ENCODE measurements around the gene KLRF2. TPM values are rescaled to one million over a fixed set of nuclear protein-coding genes. Genes with fewer than 3 reads are reported as not detected.

The KLRF2 gene
- total and polyA plus RNA-seq, 4 donors, result not detected

DNA sequence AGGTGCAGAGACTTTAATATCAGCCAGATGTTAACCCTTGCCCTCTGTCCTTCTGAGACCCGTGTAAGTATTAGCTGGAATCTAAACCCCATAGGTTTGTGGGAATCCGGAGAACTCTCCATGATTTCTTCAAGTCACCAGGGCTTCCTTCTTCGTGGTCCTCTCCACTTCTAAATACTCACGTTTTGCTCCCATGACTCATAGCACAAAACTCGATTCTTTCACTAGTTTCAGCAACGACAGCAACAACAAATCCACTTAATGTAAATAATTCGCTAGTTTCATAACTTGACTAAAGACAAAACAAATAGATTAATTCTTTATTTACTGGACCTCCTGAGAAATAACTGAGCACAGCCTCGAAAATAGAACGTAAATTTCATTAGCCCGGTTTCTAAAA lies 55.3 kb downstream of the KLRF2 start:
- Histone ChIP-seq H3K4me1 (ENCODE audit: control insufficient read depth in 1 of 2, insufficient read depth in 2 of 2, low read length in 2 of 2) (no peaks in the 10 kb centered on the region), H3K9me3 (ENCODE audit: control insufficient read depth, low read length) (no peaks in the 10 kb centered on the region), H3K27me3 (ENCODE audit: control insufficient read depth in 1 of 2, insufficient read depth in 2 of 2, low read length in 1 of 2) (no peaks in the 10 kb centered on the region), H3K4me3 (ENCODE audit: low read length in 2 of 2) (no peak overlapping the region), H3K36me3 (ENCODE audit: control insufficient read depth in 1 of 2, insufficient read depth in 2 of 2, low read length in 1 of 2) (no peaks in the 10 kb centered on the region), H3K27ac (ENCODE audit: low read depth in 1 of 2, low read length in 2 of 2) (no peak overlapping the region)
- intact Hi-C loops (cut with DNase I), result no loop called here
- WGBS, 2 donors, result 65 to 69% methylated on average over 10 of the region's 10 CpGs
- no peak for DNase-seq
- ATAC-seq (ENCODE audit: low FRiP score), result no peak

DNA sequence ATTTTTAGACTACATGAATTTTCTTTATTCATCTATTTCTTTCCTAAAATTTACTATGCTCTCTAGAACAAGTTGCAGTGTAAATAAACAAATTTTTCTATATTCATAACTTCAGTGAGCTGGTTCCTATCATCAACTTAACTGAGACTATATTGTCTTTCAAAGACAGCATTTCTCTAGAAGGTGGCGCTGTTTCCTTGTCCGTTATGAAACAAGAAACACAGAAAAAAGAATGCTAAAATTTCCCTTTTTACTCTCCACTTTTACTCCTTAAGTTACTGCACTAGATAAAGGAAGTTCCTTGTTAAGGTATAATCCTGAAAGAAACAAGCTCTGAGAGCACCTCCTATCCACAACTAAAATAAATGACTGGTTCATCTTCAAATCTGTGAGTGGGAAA lies 59.1 kb downstream of the KLRF2 start:
- intact Hi-C loops (cut with DNase I), result no loop called here
- DNase-seq (no peak), ATAC-seq (ENCODE audit: low FRiP score) (no peak)
- no peaks in the 10 kb centered on the region for H3K36me3 ChIP-seq (ENCODE audit: control insufficient read depth in 1 of 2, insufficient read depth in 2 of 2, low read length in 1 of 2)
- 22 to 26% methylated on average over 2 of the region's 2 CpGs for WGBS, 2 donors
- H3K9me3 ChIP-seq (ENCODE audit: control insufficient read depth, low read length), result no peaks in the 10 kb centered on the region
- H3K27me3 ChIP-seq (ENCODE audit: control insufficient read depth in 1 of 2, insufficient read depth in 2 of 2, low read length in 1 of 2), result no peaks in the 10 kb centered on the region
- H3K4me3 ChIP-seq (ENCODE audit: low read length in 2 of 2), result no peak overlapping the region
- no peak overlapping the region for H3K27ac ChIP-seq (ENCODE audit: low read depth in 1 of 2, low read length in 2 of 2)
- no peaks in the 10 kb centered on the region for H3K4me1 ChIP-seq (ENCODE audit: control insufficient read depth in 1 of 2, insufficient read depth in 2 of 2, low read length in 2 of 2)

DNA sequence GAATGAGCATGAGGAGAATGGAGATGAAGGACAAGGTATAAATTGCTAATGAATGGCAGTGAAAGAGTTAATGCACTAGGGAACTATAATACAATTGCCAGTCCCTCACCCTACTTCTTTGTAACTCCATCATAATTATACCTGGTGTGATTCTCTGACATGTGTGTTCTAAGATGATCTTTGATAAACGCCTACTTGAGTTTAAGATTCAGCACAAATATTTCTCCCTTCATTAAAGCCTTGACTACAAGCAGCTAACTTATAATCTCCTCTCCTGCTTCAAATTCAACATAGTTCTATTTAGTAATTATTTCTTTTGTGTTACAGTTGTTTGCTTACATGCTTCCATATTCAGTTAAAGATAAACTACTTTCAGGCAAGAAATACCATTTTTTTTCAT lies 60.5 kb downstream of the KLRF2 start:
- intact Hi-C loops (cut with DNase I), result no loop called here
- Histone ChIP-seq H3K36me3 (ENCODE audit: control insufficient read depth in 1 of 2, insufficient read depth in 2 of 2, low read length in 1 of 2) (no peaks in the 10 kb centered on the region), H3K27me3 (ENCODE audit: control insufficient read depth in 1 of 2, insufficient read depth in 2 of 2, low read length in 1 of 2) (no peaks in the 10 kb centered on the region), H3K9me3 (ENCODE audit: control insufficient read depth, low read length) (no peaks in the 10 kb centered on the region), H3K4me3 (ENCODE audit: low read length in 2 of 2) (no peak overlapping the region), H3K4me1 (ENCODE audit: control insufficient read depth in 1 of 2, insufficient read depth in 2 of 2, low read length in 2 of 2) (no peaks in the 10 kb centered on the region), H3K27ac (ENCODE audit: low read depth in 1 of 2, low read length in 2 of 2) (no peak overlapping the region)
- WGBS, 2 donors, result 70 to 76% methylated on average over 1 of the region's 1 CpG
- ATAC-seq (ENCODE audit: low FRiP score) (no peak), DNase-seq (no peak)

- Histone ChIP-seq H3K9me3 (ENCODE audit: control insufficient read depth, low read length) (no peaks in the 10 kb centered on the region), H3K4me3 (ENCODE audit: low read length in 2 of 2) (no peak overlapping the region), H3K4me1 (ENCODE audit: control insufficient read depth in 1 of 2, insufficient read depth in 2 of 2, low read length in 2 of 2) (no peaks in the 10 kb centered on the region), H3K36me3 (ENCODE audit: control insufficient read depth in 1 of 2, insufficient read depth in 2 of 2, low read length in 1 of 2) (no peaks in the 10 kb centered on the region), H3K27ac (ENCODE audit: low read depth in 1 of 2, low read length in 2 of 2) (no peak overlapping the region), H3K27me3 (ENCODE audit: control insufficient read depth in 1 of 2, insufficient read depth in 2 of 2, low read length in 1 of 2) (no peaks in the 10 kb centered on the region)
- ATAC-seq (ENCODE audit: low FRiP score), result no peak
- DNase-seq, result no peak
- intact Hi-C loops (cut with DNase I), result no loop called here
- 37 to 48% methylated on average over 19 of the region's 19 CpGs for WGBS, 2 donors
Measured at GRCh38 chr12:9943240-9943639, 62.0 kb downstream of the KLRF2 start.

GRCh38 chr12:9944391-9944790 lies 63.1 kb downstream of the KLRF2 start:
- no peak overlapping the region for H3K27ac ChIP-seq (ENCODE audit: low read depth in 1 of 2, low read length in 2 of 2)
- 66 to 73% methylated on average over 2 of the region's 2 CpGs for WGBS, 2 donors
- H3K36me3 ChIP-seq (ENCODE audit: control insufficient read depth in 1 of 2, insufficient read depth in 2 of 2, low read length in 1 of 2), result no peaks in the 10 kb centered on the region

More at GRCh38 chr12:9944391-9944790, 63.1 kb downstream of the KLRF2 start:
- no peaks in the 10 kb centered on the region for H3K4me1 ChIP-seq (ENCODE audit: control insufficient read depth in 1 of 2, insufficient read depth in 2 of 2, low read length in 2 of 2)
- no peaks in the 10 kb centered on the region for H3K27me3 ChIP-seq (ENCODE audit: control insufficient read depth in 1 of 2, insufficient read depth in 2 of 2, low read length in 1 of 2)
- ATAC-seq (ENCODE audit: low FRiP score) (no peak), DNase-seq (no peak)
- intact Hi-C loops (cut with DNase I), result no loop called here
- no peaks in the 10 kb centered on the region for H3K9me3 ChIP-seq (ENCODE audit: control insufficient read depth, low read length)
- H3K4me3 ChIP-seq (ENCODE audit: low read length in 2 of 2), result no peak overlapping the region

Other genes starting within 250 kb of the KLRF2 start
- gene CLEC2D, start 211.8 kb upstream of the KLRF2 start, total RNA-seq, result 10 to 100 TPM; 16.0 to 36.5 TPM
- 1 to 10 TPM in 1 of 2 donors, under 1 TPM in 1; 0.25 to 3.0 TPM for gene CLEC2D, start 211.8 kb upstream of the KLRF2 start, polyA plus RNA-seq
- gene CLECL1, start 148.4 kb upstream of the KLRF2 start, total RNA-seq, result 1 to 10 TPM in 1 of 2 donors, not detected in 1; 2.1 TPM
- not detected for gene CLECL1, start 148.4 kb upstream of the KLRF2 start, polyA plus RNA-seq
- 1 to 10 TPM; 4.4 to 8.4 TPM for gene CD69, start 120.6 kb upstream of the KLRF2 start, total RNA-seq
- gene CD69, start 120.6 kb upstream of the KLRF2 start, polyA plus RNA-seq, result under 1 TPM in 1 of 2 donors, not detected in 1; 0.59 TPM
- gene KLRF1, start 54.0 kb upstream of the KLRF2 start, total RNA-seq, result 1 to 10 TPM in 1 of 2 donors, under 1 TPM in 1; 0.36 to 1.1 TPM
- gene KLRF1, start 54.0 kb upstream of the KLRF2 start, polyA plus RNA-seq, result not detected
- gene CLEC2B, start 12.1 kb upstream of the KLRF2 start, total RNA-seq, result 10 to 100 TPM; 10.5 to 23.3 TPM
- gene CLEC2B, start 12.1 kb upstream of the KLRF2 start, polyA plus RNA-seq, result 10 to 100 TPM in 1 of 2 donors, 1 to 10 TPM in 1; 1.2 to 10.9 TPM
- gene CLEC2A, start 50.9 kb downstream of the KLRF2 start, total RNA-seq, result not detected
- gene CLEC2A, start 50.9 kb downstream of the KLRF2 start, polyA plus RNA-seq, result not detected
- 1 to 10 TPM; 3.0 to 3.6 TPM for gene CLEC12A, start 89.9 kb downstream of the KLRF2 start, total RNA-seq
- 1 to 10 TPM in 1 of 2 donors, not detected in 1; 1.5 TPM for gene CLEC12A, start 89.9 kb downstream of the KLRF2 start, polyA plus RNA-seq
- not detected for gene CLEC1B, start 117.6 kb downstream of the KLRF2 start, total RNA-seq
- not detected for gene CLEC1B, start 117.6 kb downstream of the KLRF2 start, polyA plus RNA-seq
- under 1 TPM in 1 of 2 donors, not detected in 1; 0.78 TPM for gene CLEC12B, start 129.1 kb downstream of the KLRF2 start, total RNA-seq
- gene CLEC12B, start 129.1 kb downstream of the KLRF2 start, polyA plus RNA-seq, result not detected
- gene CLEC9A, start 149.2 kb downstream of the KLRF2 start, total RNA-seq, result under 1 TPM; 0.26 to 0.42 TPM
- gene CLEC9A, start 149.2 kb downstream of the KLRF2 start, polyA plus RNA-seq, result not detected
- 10 to 100 TPM in 1 of 2 donors, 1 to 10 TPM in 1; 7.0 to 12.9 TPM for gene CLEC1A, start 217.5 kb downstream of the KLRF2 start, total RNA-seq
- gene CLEC1A, start 217.5 kb downstream of the KLRF2 start, polyA plus RNA-seq, result under 1 TPM in 1 of 2 donors, not detected in 1; 0.51 TPM
- 10 to 100 TPM; 25.8 to 33.5 TPM for gene CLEC7A, start 248.7 kb downstream of the KLRF2 start, total RNA-seq
- gene CLEC7A, start 248.7 kb downstream of the KLRF2 start, polyA plus RNA-seq, result 1 to 10 TPM; 2.9 to 4.8 TPM